ENCODE data around the gene CDHR3.

The CDHR3 gene

DNA sequence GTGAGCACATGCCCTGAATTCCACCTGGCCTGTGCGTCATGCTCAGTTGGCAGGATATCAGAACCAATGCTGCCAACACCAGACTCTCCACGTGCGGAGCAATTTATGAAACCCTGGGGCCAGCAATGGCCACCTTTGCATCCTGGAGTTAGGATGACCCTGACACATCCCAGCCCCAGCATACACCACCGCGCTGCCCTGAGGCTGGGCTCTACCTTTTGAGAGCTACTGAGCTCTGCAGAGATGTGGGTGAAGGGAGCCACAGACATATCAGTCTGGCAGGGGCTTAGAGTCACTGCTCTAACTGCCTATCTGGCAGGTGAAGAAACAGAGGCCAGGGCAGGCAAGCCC is 107.1 kb downstream of the CDHR3 start:
- DNase-seq (ENCODE audit: extremely low read depth, low read depth) = no peak
- TF ChIP-seq, protein P1, sequence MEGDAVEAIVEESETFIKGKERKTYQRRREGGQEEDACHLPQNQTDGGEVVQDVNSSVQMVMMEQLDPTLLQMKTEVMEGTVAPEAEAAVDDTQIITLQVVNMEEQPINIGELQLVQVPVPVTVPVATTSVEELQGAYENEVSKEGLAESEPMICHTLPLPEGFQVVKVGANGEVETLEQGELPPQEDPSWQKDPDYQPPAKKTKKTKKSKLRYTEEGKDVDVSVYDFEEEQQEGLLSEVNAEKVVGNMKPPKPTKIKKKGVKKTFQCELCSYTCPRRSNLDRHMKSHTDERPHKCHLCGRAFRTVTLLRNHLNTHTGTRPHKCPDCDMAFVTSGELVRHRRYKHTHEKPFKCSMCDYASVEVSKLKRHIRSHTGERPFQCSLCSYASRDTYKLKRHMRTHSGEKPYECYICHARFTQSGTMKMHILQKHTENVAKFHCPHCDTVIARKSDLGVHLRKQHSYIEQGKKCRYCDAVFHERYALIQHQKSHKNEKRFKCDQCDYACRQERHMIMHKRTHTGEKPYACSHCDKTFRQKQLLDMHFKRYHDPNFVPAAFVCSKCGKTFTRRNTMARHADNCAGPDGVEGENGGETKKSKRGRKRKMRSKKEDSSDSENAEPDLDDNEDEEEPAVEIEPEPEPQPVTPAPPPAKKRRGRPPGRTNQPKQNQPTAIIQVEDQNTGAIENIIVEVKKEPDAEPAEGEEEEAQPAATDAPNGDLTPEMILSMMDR (IDR thresholded peaks at IDR 0.05; ENCODE audit: low read depth, low read length, missing control alignments) = no peak
- no peak overlapping the region for H3K4me3 ChIP-seq (replicated peaks; ENCODE audit: low read depth, low read length)

DNA sequence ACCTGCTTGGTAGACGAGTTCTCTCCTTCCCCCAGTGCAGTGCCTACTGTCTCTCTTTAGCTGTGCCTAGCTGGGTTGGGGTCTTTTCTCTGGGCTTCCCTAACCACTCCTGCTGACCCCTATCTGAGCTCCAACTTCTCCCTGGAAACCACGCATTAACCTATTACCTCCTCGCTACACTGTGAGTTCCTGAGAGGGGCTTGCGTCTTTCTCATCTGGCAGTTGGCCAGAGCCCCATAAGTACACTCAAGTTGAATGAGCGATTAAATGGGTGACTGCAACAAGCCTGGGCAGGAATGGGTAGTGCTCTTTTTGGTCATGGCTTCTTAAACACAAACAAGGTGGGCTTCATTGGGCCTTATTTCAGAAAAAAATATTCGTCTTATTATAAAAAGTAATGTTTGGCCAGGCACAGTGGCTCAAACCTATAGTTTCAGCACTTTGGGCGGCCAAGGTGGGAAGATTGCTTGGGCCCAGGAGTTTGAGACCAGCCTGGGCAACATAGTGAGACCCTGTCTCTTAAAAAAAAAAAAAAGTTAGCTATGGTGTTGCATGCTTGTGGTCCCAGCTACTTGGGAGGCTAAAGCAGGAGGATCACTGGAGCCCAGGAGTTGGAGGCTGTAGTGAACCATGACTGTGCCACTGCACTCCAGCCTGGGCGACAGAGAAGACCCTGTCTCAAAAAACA is 107.6 kb downstream of the CDHR3 start:
- TF ChIP-seq, protein P1 (IDR thresholded peaks at IDR 0.05; ENCODE audit: low read depth, low read length, missing control alignments) = no peak
- no peak overlapping the region for H3K4me3 ChIP-seq (replicated peaks; ENCODE audit: low read depth, low read length)
- no peak for DNase-seq (ENCODE audit: extremely low read depth, low read depth)

DNA sequence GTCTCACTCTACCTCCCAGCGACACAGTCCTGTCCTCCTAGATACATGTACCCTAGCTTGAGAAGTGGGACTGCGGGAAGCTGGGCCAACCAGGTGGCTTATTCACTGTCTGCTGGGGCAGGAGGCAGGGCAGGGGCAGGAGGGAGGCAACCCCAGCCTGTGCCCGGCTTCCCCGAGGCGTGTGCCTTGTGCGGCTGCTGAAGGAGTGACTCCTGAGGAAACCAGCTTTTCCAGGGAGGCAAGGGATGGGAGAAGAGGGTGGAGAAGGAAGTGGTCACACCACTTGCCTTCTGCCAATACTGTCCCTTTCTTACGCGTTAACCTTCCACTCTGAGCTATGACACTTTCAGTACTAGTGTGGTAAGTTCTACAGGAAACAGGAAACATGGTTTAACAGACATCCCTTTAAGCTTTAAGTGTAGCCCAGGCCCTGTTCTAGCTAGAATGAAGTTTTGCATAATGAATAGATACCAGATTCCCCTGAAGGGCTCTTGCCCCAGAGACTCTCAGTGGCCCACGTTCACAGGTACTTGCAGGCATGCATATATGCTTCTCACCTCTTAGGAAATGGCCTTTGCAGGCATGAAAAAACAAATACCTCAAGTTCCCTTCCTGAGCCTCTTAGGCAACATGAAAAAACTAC is 108.4 kb downstream of the CDHR3 start:
- DNase-seq (ENCODE audit: extremely low read depth, low read depth) = no peak
- H3K4me3 ChIP-seq (replicated peaks; ENCODE audit: low read depth, low read length) = no peak overlapping the region
- TF ChIP-seq, protein P1 (IDR thresholded peaks at IDR 0.05; ENCODE audit: low read depth, low read length, missing control alignments) = no peak

DNA sequence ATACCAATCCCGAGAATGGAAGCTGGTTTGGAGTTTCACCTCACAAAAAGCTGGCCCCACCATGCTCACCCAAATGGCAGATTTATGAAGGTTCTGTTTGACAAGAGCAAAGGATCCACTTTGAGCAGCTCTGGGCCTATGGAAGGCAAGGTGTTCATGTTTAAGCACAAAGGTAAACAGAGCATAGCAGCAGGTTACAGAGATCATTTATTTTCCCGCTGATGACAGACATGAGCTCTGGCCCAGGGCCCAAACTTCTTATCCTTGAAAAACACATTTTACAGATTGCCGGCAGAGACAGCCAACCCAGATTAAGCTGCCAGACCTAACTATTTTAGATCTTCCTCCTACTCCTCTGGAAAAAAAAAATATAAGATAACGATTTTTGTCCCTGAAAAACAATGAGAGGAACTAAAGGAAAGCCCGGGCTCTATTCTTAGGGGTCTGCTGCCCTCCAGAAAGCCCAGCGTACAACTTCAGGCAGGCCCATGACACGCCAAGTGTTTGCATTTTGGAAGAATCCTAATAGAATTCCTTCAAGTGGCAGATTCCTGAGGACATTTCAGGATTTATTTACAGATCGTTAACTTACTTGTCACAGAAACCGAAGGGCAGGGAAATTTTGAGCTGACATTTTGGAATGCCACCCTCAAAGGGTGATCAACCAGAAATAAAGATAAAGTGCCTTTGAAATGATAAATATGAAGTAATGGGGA is 109.1 kb downstream of the CDHR3 start:
- no peak overlapping the region for H3K4me3 ChIP-seq (replicated peaks; ENCODE audit: low read depth, low read length)
- no peak for DNase-seq (ENCODE audit: extremely low read depth, low read depth)
- TF ChIP-seq, protein P1 (IDR thresholded peaks at IDR 0.05; ENCODE audit: low read depth, low read length, missing control alignments) = no peak

DNA sequence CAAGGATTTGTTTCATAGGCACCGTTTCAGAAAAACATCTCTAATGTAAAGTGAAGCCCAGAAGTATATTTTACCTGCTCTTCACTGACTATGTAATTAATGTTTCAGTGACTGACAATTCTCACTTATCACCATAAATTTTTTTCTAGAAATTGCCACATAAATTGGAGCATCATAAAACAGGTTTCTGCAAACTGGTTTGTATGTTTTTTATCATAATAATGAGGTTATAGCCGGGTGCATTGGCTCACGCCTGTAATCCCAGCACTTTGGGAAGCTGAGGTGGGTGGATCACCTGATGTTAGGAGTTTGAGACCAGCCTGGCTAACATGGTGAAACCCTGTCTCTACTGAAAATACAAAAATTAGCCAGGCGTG is 109.6 kb downstream of the CDHR3 start:
- DNase-seq (ENCODE audit: extremely low read depth, low read depth) = no peak
- no peak overlapping the region for H3K4me3 ChIP-seq (replicated peaks; ENCODE audit: low read depth, low read length)
- TF ChIP-seq, protein P1 (IDR thresholded peaks at IDR 0.05; ENCODE audit: low read depth, low read length, missing control alignments) = no peak

DNA sequence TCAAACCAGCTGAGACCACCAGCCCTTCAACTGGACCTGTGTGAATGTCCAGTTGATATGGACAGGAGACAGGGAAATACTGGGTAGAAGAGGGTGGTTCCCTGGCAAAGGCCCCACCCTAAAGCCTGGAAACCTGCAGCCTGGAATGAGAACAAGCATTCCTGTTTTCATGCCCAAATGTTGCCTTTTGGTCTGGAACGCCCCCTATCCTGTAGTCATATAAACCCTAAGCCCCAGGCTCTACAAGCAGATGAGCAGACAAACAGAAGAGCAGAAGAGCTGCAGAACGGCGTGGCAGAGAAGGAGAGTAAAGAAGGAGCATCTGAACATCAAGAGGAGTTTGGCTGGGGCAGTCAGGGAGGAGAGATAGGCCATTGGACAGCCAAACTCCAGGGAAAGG is 110.6 kb downstream of the CDHR3 start:
- no peak for DNase-seq (ENCODE audit: extremely low read depth, low read depth)
- TF ChIP-seq, protein P1 (IDR thresholded peaks at IDR 0.05; ENCODE audit: low read depth, low read length, missing control alignments) = no peak
- H3K4me3 ChIP-seq (replicated peaks; ENCODE audit: low read depth, low read length) = no peak overlapping the region
